Amniotic epithelial cell (primary cell): Measurements from ENCODE around the gene ZBTB47.

Experiments
- DNase-seq: peaks from one replicate; pipeline ENCODE4 v3.0.0-alpha.2; 2010; ENCODE audit warnings: low read depth

The ZBTB47 gene

GRCh38 chr3:42653560-42654330, at the start of gene ZBTB47:
Gene ZBTB47 (plus strand): TSS chr3:42653697. CDS start chr3:42658356, 4,659 bp downstream.
- peak; percentile 45 for DNase-seq

GRCh38 chr3:42605546-42606173, 47.8 kb upstream of the ZBTB47 start:
- DNase-seq: no peak

GRCh38 chr3:42608581-42608980, 44.9 kb upstream of the ZBTB47 start:
- DNase-seq: peak; percentile 50

- no peak for DNase-seq
Measured at GRCh38 chr3:42610976-42611375, 42.5 kb upstream of the ZBTB47 start.

GRCh38 chr3:42612217-42612616, 41.3 kb upstream of the ZBTB47 start:
- DNase-seq: no peak

GRCh38 chr3:42612928-42613327, 40.6 kb upstream of the ZBTB47 start:
- DNase-seq: no peak

- no peak for DNase-seq
Measured at GRCh38 chr3:42613462-42613861, 40.0 kb upstream of the ZBTB47 start.

- DNase-seq: no peak
Measured at GRCh38 chr3:42631620-42632019, 21.9 kb upstream of the ZBTB47 start.

GRCh38 chr3:42632146-42632545, 21.4 kb upstream of the ZBTB47 start:
- peak; percentile 84 for DNase-seq

GRCh38 chr3:42633544-42633943, 20.0 kb upstream of the ZBTB47 start:
- DNase-seq: no peak

- peak; percentile 76 for DNase-seq
Measured at GRCh38 chr3:42635111-42635510, 18.4 kb upstream of the ZBTB47 start.

- no peak for DNase-seq
Measured at GRCh38 chr3:42637001-42637400, 16.5 kb upstream of the ZBTB47 start.

- no peak for DNase-seq
Measured at GRCh38 chr3:42638339-42638842, 15.1 kb upstream of the ZBTB47 start.

GRCh38 chr3:42639192-42639591, 14.3 kb upstream of the ZBTB47 start:
- no peak for DNase-seq

GRCh38 chr3:42640129-42640528, 13.4 kb upstream of the ZBTB47 start:
- DNase-seq: no peak

GRCh38 chr3:42640771-42641370, 12.6 kb upstream of the ZBTB47 start:
- no peak for DNase-seq

GRCh38 chr3:42647821-42648459, 5.6 kb upstream of the ZBTB47 start:
- DNase-seq: no peak

- no peak for DNase-seq
Measured at GRCh38 chr3:42649006-42649405, 4.5 kb upstream of the ZBTB47 start.

GRCh38 chr3:42649783-42650182, 3.7 kb upstream of the ZBTB47 start:
- no peak for DNase-seq

- DNase-seq: peak; percentile 78
Measured at GRCh38 chr3:42651248-42652091, 2.0 kb upstream of the ZBTB47 start.

GRCh38 chr3:42652251-42652610, 1.3 kb upstream of the ZBTB47 start:
- DNase-seq: peak; percentile 25
